NCI-H526 treated with DMSO at 0.1 percent for 48 hours (cell line): ENCODE results near the gene CYBRD1.

Experiments used
- DNase-seq: peaks from one replicate; lab custom pipeline; 2025; lab: John Stamatoyannopoulos, UW

The CYBRD1 gene

DNA sequence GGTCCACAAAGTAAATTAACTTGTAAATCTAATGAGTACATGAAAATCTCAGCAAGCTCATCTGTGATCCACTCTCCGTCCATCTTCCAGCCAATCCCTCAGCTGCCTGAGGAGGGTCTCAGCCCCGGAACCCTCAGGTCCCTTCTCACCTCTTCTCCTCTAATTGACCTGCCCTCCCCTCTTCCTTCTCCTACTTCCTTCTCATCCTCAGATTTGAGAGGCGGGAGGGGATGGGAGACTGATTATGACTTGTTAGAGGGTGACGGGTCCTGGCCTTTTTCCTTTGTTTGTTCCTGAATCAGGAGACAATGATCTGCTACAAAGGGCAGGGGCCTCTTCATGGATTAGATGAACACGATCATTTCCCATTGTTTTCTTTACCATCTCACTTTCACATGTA lies 80.1 kb downstream of the CYBRD1 start:
- no peak for DNase-seq
